HEK293 (cell line): ENCODE measurements around the gene AGMAT.

Source experiments
- CTCF ChIA-PET: fragments of 350-600 bp; formaldehyde crosslinking; extraction: SDS; loops from one replicate; lab custom pipeline; 2021; ENCODE audit warnings: antibody characterized with exemption; lab: Yijun Ruan, JAX
- POLR2A ChIA-PET: fragments of 300-600 bp; formaldehyde crosslinking; extraction: SDS; loops from one replicate; lab custom pipeline; 2020; ENCODE audit warnings: antibody characterized with exemption, inconsistent platforms; lab: Yijun Ruan, JAX
- H3K27ac ChIP-seq: fragments of 200-500 bp; sonication (Bioruptor generic); 2 replicates; pipeline ENCODE4 v1.5.1; 2014; ENCODE audit warnings: low read depth, low read length, control low read depth, inconsistent platforms; ENCODE audit errors: extremely low read depth
- H3K36me3 ChIP-seq, 2 experiments: fragments of 200-500 bp in 1 of 2; sonication (Bioruptor generic) in 1 of 2; 1 replicate in 1 of 2; 2 replicates in 1 of 2; pipeline ENCODE4 v1.5.1; 2014 to 2017; ENCODE audit warnings: inconsistent platforms in 2 of 2, low read length in 2 of 2; ENCODE audit not compliant: control insufficient read depth in 2 of 2, insufficient read depth in 1 of 2
- H3K4me1 ChIP-seq: fragments of 200-500 bp; sonication (Bioruptor generic); 2 replicates; pipeline ENCODE4 v1.5.1; 2014; ENCODE audit warnings: mild to moderate bottlenecking, low read length, inconsistent platforms; ENCODE audit not compliant: control insufficient read depth, insufficient read depth
- H3K4me3 ChIP-seq: 2 replicates; pipeline ENCODE4 v1.5.1; 2011; ENCODE audit warnings: low read depth, mild to moderate bottlenecking, control low read depth, low read length, moderate library complexity
- H3K9me3 ChIP-seq: fragments of 200-500 bp; sonication (Bioruptor generic); 2 replicates; pipeline ENCODE4 v1.5.1; 2014; ENCODE audit warnings: low read depth, low read length, inconsistent platforms; ENCODE audit not compliant: control insufficient read depth, insufficient read depth
- ATF2 ChIP-seq: fragments of 450-650 bp; formaldehyde crosslinking; IDR thresholded peaks from 2 replicates; pipeline ENCODE4 v1.5.1; 2016; ENCODE audit warnings: missing biosample characterization, missing genetic modification characterization, low read depth
- BCL11A ChIP-seq: fragments of 450-650 bp; formaldehyde crosslinking; IDR thresholded peaks from 2 replicates; pipeline ENCODE4 v1.5.1; 2016; ENCODE audit warnings: low read depth, missing biosample characterization, missing genetic modification characterization
- FEZF1 ChIP-seq: fragments of 450-650 bp; formaldehyde crosslinking; IDR thresholded peaks from 2 replicates; pipeline ENCODE4 v1.5.1; 2016; ENCODE audit warnings: missing biosample characterization, missing genetic modification characterization
- OSR2 ChIP-seq: fragments of 450-650 bp; formaldehyde crosslinking; IDR thresholded peaks from 2 replicates; pipeline ENCODE4 v1.5.1; 2016; ENCODE audit warnings: missing biosample characterization, missing genetic modification characterization
- PRDM1 ChIP-seq: fragments of 450-650 bp; formaldehyde crosslinking; IDR thresholded peaks from 2 replicates; pipeline ENCODE4; 2016; ENCODE audit warnings: missing biosample characterization, missing genetic modification characterization
- SETDB1 ChIP-seq: IDR thresholded peaks from one replicate; pipeline ENCODE4 v1.6.1; 2017; ENCODE audit warnings: mild to moderate bottlenecking, low read length, moderate library complexity, mixed read lengths; ENCODE audit not compliant: insufficient read length
- SP2 ChIP-seq: fragments of 450-650 bp; formaldehyde crosslinking; IDR thresholded peaks from 2 replicates; pipeline ENCODE4 v1.5.1; 2016; ENCODE audit warnings: missing biosample characterization, missing genetic modification characterization
- WT1 ChIP-seq: fragments of 450-650 bp; formaldehyde crosslinking; IDR thresholded peaks from 2 replicates; pipeline ENCODE4 v1.5.1; 2016; ENCODE audit warnings: missing biosample characterization, missing genetic modification characterization
- ZNF211 ChIP-seq: fragments of 450-650 bp; formaldehyde crosslinking; IDR thresholded peaks from 2 replicates; pipeline ENCODE4 v1.5.1; 2016; ENCODE audit warnings: low read depth, missing biosample characterization, missing genetic modification characterization
- ZNF362 ChIP-seq: fragments of 450-650 bp; formaldehyde crosslinking; IDR thresholded peaks from 2 replicates; pipeline ENCODE4 v1.5.1; 2016; ENCODE audit warnings: missing biosample characterization, missing genetic modification characterization
- ZNF596 ChIP-seq: fragments of 450-650 bp; IDR thresholded peaks from 2 replicates; pipeline ENCODE4 v1.5.0; 2018; ENCODE audit warnings: missing biosample characterization, mild to moderate bottlenecking, missing genetic modification characterization, moderate library complexity
- ZNF747 ChIP-seq: fragments of 450-650 bp; formaldehyde crosslinking; IDR thresholded peaks from 2 replicates; pipeline ENCODE4 v1.5.1; 2016; ENCODE audit warnings: missing biosample characterization, missing genetic modification characterization
- TF ChIP-seq, protein P1 (sequence below): fragments of 450-650 bp; formaldehyde crosslinking; IDR thresholded peaks from 2 replicates; pipeline ENCODE4 v1.5.1; 2016; ENCODE audit warnings: missing biosample characterization, missing genetic modification characterization

Gene AGMAT

DNA sequence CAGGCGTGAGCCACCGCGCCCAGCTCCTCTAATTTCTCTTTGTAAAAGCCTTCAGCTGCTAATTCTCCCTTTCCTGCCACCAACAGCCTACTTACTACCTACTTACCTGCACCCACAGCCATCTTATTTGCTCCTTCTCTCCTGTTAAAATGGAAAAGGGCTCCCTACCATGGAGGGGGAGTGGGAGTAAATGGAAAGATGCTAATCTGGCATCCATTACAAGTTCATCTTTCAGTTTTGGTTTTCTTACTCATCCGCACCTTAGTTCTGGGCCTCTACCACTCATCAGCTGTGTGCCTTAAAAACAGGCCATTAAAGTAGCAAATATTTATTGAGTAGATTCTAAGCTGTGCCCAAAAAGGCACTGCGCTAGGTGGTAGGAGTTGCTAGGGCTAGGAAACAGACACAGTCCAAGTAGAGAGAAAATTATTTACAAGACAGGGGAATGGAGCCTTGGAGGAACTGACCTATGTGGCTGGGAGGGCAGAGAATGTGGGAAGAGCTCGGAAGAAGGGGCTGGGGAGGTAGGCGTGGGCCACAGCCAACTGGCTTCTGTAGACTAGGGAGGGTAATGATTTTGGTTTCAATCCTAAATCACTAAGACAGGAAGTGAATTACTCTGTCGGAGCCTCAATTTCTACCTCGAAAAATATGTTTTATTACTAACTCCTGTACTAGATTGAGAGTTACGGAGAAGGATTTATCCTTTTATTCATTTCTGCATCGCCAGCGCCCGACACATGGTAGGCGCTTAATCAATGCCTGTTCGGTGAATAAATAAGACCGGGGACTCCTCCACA is 31.7 kb upstream of the AGMAT start (continued):
- TF ChIP-seq, protein P1, sequence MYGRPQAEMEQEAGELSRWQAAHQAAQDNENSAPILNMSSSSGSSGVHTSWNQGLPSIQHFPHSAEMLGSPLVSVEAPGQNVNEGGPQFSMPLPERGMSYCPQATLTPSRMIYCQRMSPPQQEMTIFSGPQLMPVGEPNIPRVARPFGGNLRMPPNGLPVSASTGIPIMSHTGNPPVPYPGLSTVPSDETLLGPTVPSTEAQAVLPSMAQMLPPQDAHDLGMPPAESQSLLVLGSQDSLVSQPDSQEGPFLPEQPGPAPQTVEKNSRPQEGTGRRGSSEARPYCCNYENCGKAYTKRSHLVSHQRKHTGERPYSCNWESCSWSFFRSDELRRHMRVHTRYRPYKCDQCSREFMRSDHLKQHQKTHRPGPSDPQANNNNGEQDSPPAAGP, result no peak; the same call in 1 of the 2 replicates
- no peak for TF ChIP-seq ZNF211 (tag by site-specific recombination)
- TF ChIP-seq ZNF362 (tag by site-specific recombination), result no peak
- TF ChIP-seq ZNF747 (tag by site-specific recombination), result no peak
- TF ChIP-seq BCL11A (tag by site-specific recombination), result no peak

GRCh38 chr1:15610167-15610566 is 25.3 kb upstream of the AGMAT start:
- ChIA-PET CTCF (interaction anchor here (0.7 kb wide), 1 partner anchor 624 kb away, joined by 3 read pairs; no protein-coding TSS in a partner anchor), POLR2A (no interaction called here)

GRCh38 chr1:15609631-15610030 is 24.8 kb upstream of the AGMAT start:
- ChIA-PET CTCF (no interaction called here), POLR2A (no interaction called here)
- H3K4me3 ChIP-seq, result no peak overlapping the region
- no peaks in the 10 kb centered on the region for H3K9me3 ChIP-seq
- no peak overlapping the region for H3K27ac ChIP-seq
- TF ChIP-seq PRDM1 (tag by site-specific recombination) (peak; percentile 11; the same call in 1 of the 2 replicates), SETDB1 (peak; percentile 88), ZNF596 (tag by site-specific recombination) (no peak)
- no peaks in the 10 kb centered on the region for H3K4me1 ChIP-seq
- no peaks in the 10 kb centered on the region for H3K36me3 ChIP-seq

More at GRCh38 chr1:15610167-15610566, 25.3 kb upstream of the AGMAT start:
- no peak overlapping the region for H3K27ac ChIP-seq
- no peaks in the 10 kb centered on the region for H3K4me1 ChIP-seq
- H3K9me3 ChIP-seq, result no peaks in the 10 kb centered on the region
- H3K4me3 ChIP-seq, result no peak overlapping the region
- H3K36me3 ChIP-seq, result no peaks in the 10 kb centered on the region
- TF ChIP-seq OSR2 (0 out of 2 replicates have a peak, but pooled peaks have one; percentile 11), WT1 (tag by site-specific recombination) (peak; percentile 63), FEZF1 (tag by site-specific recombination) (0 out of 2 replicates have a peak, but pooled peaks have one; percentile 16), ATF2 (tag by site-specific recombination) (0 out of 2 replicates have a peak, but pooled peaks have one; percentile 9), SP2 (no peak)
